NCI-H2227 treated with DMSO at 0.1 percent for 48 hours (cell line): ENCODE results near the gene CNR2.
A peak's percentile ranks its signal among the peaks of the same experiment; 100 is the strongest.
"Not testable (repeated sequence)": the region's sequence is repeated elsewhere in the genome, so short reads cannot be mapped to it uniquely, and the experiment has no call there.

Source experiments
- DNase-seq: peaks from one replicate; lab custom pipeline; 2025; lab: John Stamatoyannopoulos, UW

Gene CNR2

DNA sequence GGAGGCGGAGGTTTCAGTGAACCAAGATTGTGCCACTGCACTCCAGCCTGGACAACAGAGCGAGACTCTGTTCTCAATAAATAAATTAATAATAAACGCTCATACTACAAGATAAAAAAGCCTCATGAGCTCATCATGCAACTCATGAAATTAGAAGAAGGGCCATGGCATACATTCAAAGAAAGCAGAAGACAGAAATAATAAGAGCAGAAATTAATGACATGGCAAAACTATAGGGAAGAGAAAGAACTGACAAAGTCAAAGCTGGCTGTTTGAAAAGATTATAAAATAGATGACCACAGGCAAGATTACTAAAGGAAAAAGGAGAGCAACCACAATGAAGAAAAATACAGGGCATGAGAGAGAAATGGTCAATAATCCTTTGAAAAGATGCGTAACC is 30.4 kb downstream of the CNR2 start:
- DNase-seq: no peak

DNA sequence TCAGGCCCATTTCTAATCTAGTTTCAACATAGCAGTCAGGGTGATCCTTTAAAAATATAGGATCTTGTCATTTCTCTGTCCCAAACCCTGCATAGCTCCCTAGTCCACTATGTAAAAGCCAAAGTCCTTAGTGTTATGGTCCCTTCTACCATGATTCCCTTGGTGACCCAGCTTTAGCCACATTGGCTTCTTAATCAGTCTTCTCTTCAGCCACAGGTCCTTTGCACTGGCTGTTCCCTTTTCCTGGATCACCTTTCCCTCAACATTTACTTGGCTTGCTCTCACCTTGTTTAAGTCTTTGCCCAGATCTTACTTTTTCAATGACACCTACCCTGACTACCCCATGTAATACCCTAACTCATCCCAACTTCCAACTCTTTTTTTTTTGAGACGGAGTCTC is 33.4 kb downstream of the CNR2 start:
- no peak for DNase-seq

GRCh38 chr1:23878668-23879067 is 34.5 kb downstream of the CNR2 start:
- no peak for DNase-seq

DNA sequence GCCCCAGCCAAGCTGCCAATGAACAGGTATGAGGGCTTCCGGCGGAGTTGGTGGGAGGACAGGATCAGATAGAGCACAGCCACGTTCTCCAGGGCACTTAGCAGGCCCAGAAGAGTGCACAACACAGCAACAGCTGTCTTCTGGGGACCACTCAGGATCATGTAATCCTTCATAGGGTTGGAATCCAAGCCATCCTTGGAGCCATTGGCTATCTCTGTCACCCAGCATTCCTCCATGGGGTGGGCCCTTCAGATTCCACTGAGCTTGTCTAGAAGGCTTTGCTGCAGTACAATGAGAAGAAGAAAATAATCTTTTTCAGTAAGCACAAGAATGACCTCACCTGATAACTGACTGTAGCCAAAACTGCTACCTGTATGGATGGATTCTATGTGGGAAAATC is 37.8 kb downstream of the CNR2 start:
- no peak for DNase-seq

- DNase-seq: no peak
Measured at GRCh38 chr1:23872421-23872820, 40.7 kb downstream of the CNR2 start.

DNA sequence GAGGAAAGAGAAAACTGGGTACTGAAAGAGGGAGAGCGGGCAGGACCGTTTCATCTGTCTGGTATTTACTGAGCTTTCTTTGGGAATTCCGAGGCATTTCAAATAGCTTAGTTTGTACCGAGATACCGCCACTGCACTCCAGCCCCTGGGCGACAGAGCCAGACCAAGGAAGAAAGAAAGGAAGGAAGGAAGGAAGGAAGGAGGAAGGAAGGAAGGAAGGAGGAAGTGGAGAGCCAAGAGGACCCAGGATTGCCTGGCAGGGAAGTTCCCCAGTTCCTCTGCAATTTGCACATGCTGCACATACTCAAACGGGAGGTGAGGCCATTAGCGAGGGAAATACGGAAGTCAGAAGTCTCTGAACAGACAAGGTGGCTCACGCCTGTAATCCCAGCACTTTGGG is 44.1 kb downstream of the CNR2 start:
- DNase-seq: no peak

DNA sequence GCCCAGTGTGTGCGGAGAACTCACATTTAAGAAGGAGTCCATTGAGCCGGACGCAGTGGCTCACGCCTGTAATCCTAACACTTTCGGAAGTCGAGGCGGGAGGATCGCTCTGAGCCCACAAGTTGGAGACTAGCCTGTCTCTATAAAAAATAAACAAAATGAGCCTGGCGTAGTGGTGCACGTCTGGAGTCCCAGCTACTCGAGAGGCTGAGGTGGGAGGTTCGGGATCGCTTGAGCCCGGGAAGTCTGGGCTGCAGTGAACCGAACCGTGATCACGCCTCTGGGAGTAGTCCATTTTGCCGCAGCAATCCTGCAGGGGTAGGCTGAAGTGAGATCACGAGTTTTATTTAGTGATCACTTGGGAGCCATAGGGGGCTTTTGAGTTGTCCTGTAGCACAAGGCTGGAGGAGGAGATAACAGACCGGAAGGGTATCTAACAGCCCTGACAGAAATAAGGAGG is 44.6 kb downstream of the CNR2 start:
- DNase-seq: peak; percentile 83

DNA sequence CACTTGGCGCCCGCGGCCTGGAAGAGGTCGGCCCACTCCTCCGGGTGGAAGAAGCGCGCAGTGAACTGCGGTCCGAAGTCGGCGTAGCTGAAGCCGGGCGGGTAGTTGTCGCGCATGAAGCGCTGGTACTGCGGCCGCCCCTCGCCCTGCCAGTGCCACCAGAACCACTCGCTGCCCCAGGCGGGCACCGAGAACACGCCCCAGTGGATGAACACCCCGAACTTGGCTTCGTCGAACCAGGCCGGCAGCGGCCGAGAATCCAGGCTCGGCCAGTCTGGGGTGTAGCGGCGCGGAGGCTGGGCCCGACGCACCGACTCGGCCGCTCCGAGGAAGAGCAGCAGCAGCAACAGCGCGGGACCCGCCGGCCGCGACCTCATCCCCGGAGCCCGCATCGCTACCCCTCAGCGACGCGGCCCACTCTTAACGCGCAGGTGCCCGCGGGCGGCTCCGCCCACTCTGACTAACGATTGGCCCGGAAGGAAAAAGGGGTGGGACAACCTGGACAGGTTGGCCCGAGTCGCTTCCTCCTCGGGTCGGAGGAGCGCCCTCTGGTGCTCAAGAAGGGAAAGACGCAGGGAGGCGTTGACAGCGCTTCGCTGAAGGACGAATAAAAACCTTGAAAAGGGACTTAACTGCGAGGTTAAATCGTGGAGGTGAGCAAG is 45.1 kb downstream of the CNR2 start, which contains the start of gene FUCA1:
Gene FUCA1, minus strand, starts transcription at position 396 of the 662 bp plus-strand sequence. Its CDS starts 4 bp downstream, at position 392.
- peak; percentile 95 for DNase-seq

- no peak for DNase-seq
Measured at GRCh38 chr1:23867542-23867894, 45.6 kb downstream of the CNR2 start.

- DNase-seq: no peak
Measured at GRCh38 chr1:23865543-23865930, 47.6 kb downstream of the CNR2 start.

- DNase-seq: no peak
Measured at GRCh38 chr1:23864801-23865542, 48.2 kb downstream of the CNR2 start.

- no peak for DNase-seq
Measured at GRCh38 chr1:23862640-23863039, 50.5 kb downstream of the CNR2 start.

DNA sequence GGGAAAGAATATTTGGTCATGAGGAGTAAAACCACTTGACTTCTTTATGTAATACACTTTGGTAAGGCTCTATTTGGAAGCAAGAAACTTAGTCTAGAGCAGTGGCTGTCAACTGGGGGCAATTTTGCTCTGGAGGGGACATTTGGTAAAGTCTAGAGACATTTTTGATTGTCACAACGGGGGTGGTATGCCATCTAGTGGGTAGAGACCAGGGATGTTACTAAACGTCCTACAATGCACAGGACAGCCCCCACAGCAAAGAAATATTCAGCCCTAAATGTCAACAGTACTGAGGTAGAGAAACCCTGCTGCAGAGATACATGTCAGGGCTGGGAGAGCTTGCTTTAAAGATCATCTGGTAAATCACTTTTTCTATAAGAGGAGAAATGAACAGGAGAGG is 58.6 kb downstream of the CNR2 start:
- no peak for DNase-seq

GRCh38 chr1:23853124-23853523 is 60.0 kb downstream of the CNR2 start:
- not testable (repeated sequence) for DNase-seq

- DNase-seq: not testable (repeated sequence)
Measured at GRCh38 chr1:23851406-23851805, 61.8 kb downstream of the CNR2 start.

- no peak for DNase-seq
Measured at GRCh38 chr1:23848673-23849616, 64.2 kb downstream of the CNR2 start.

- not testable (repeated sequence) for DNase-seq
Measured at GRCh38 chr1:23847482-23848095, 65.6 kb downstream of the CNR2 start.

DNA sequence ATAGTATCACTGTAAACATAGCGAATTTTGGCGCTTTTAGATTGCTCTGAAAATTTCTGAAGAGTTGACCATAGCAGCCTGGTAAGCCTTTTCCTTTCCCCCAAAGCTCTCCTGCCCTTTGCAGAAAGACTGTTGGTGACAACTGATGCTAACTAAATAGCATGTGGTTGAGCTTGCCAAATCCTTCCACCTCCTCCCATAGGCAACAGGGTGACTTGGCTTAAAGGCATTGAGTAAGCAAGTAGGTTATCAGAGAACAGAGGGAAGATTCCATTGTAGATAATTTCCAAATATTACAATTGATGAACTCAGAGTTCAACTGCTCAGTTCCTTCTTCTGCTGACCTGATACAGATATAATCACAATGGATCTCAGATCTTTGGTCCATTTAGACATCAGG is 68.0 kb downstream of the CNR2 start:
- DNase-seq: no peak

GRCh38 chr1:23843644-23844043 is 69.5 kb downstream of the CNR2 start:
- no peak for DNase-seq

GRCh38 chr1:23838401-23838866 is 74.7 kb downstream of the CNR2 start:
- DNase-seq: peak; percentile 47

DNA sequence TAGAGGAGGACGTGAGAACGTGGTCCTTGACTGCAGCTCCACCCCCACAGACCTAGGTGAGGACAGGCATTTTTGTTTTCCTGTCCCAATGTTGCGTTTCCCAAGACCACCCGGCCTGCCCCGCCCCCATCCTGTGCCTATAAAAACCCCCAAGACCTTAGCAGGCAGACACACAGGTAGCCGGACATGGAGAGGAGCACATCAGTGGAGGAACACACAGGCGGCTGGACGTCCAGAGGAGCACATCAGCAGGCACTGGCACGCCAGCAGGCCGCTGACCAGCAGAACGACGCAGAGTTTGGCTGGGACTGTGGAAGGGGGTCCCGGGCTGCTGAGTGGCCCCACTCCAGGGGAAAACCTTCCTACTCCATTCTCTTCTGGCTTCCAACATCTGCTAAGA is 75.3 kb downstream of the CNR2 start:
- no peak for DNase-seq

DNA sequence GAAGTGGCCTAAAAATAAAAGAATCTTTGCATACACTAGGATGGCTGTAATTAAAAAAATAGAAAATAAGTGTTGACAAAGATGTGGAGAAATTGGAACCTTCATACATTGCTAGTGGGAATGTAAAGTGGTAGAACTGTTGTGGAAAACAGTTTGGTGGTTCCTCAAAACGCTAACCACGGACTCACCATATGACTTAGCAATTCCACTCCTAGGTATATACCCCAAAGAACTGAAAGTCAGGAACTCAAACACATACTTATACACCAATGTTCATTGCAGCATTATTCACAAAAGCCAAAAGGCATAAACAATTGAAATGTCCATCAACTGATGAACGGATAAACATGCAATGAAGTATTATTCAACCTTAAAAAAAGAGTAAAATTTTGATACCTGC is 77.1 kb downstream of the CNR2 start:
- DNase-seq: no peak
